ENCODE measurements around the gene ADAM22. TPM values are rescaled to one million over a fixed set of nuclear protein-coding genes. Genes with fewer than 3 reads are reported as not detected.

ADAM22 gene
- total and polyA plus RNA-seq, 2 of the 4 experiments (the other 2 are of a cell fraction) = 0.03 to 0.18 TPM

DNA sequence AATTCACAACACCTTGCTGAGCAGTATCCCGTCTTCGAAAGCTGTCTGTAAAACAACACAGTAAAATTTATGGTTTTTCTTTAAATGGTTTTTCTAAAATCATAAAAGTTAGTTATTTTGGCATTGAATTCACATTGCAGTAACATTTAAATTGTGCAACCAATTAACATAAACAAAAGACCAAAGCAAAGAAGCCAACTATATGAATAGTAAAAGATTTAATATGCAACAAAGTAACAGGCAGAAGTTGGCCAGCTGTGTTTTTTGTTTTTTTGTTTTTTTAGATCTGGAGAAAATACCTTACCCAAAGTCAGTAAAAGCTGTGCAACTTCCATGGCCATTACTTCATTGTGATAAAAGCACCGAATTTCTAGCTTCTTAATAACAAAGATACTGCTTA, 274.5 kb downstream of the ADAM22 start:
- Histone ChIP-seq H4K5ac (ENCODE audit: low read depth, low read length) (no peak overlapping the region), H2AK9ac (replicated peaks; ENCODE audit: low read depth, low read length, poor library complexity) (no peak overlapping the region), H3K4me2 (ENCODE audit: low read depth, low read length) (no peak overlapping the region), H3K4me1 (ENCODE audit: control insufficient read depth, insufficient read depth, low read length) (peaks cover 2% of the 10 kb centered on the region), H3K36me3 (ENCODE audit: control insufficient read depth, insufficient read depth, low read length) (peaks cover 40% of the 10 kb centered on the region), H3K27ac (ENCODE audit: insufficient read depth, low read length) (no peak overlapping the region), H3K56ac (ENCODE audit: extremely low read depth, insufficient read depth, low read length) (no peak overlapping the region), H2BK15ac (ENCODE audit: low read depth, low read length) (no peak overlapping the region), H3K9me3 (ENCODE audit: control insufficient read depth, insufficient read depth, low read length) (no peaks in the 10 kb centered on the region), H2BK20ac (ENCODE audit: low read depth, low read length) (no peak overlapping the region), H3K27me3 (ENCODE audit: control insufficient read depth, insufficient read depth, low read length) (no peaks in the 10 kb centered on the region), H4K20me1 (ENCODE audit: insufficient read depth, low read length) (no peaks in the 10 kb centered on the region; the same call in 1 of the 2 replicates), H3K18ac (ENCODE audit: low read depth, low read length) (no peak overlapping the region), H3K4me3 (ENCODE audit: insufficient read depth, low read depth, low read length) (no peak overlapping the region), H2BK120ac (ENCODE audit: low read depth, low read length) (no peak overlapping the region), H4K91ac (ENCODE audit: insufficient read depth, low read depth, low read length) (no peak overlapping the region), H3K14ac (replicated peaks; ENCODE audit: low read depth, low read length) (no peak overlapping the region), H4K8ac (ENCODE audit: low read depth in 2 of 2, low read length in 2 of 2) (no peak overlapping the region), H2BK5ac (ENCODE audit: low read depth, low read length, poor library complexity, severe bottlenecking) (no peak overlapping the region), H2AK5ac (ENCODE audit: low read depth, low read length) (no peak overlapping the region), H3K23ac (ENCODE audit: low read depth, low read length) (no peak overlapping the region), H2AFZ (replicated peaks; ENCODE audit: low read length, poor library complexity) (no peak overlapping the region), H3K9me1 (ENCODE audit: insufficient read depth, low read length) (no peaks in the 10 kb centered on the region; the same call in 1 of the 2 replicates), H3K79me1 (ENCODE audit: low read depth in 1 of 2, low read length in 2 of 2) (peaks cover 2 to 9% of the 10 kb centered on the region in 2 experiments; a peak in 3 of 4 replicates), H3K9ac (ENCODE audit: low read depth, low read length) (no peak overlapping the region), H3K4ac (ENCODE audit: low read depth, low read length) (no peak overlapping the region)
- TF ChIP-seq NFE2L2 (IDR thresholded peaks at IDR 0.05; ENCODE audit: low read depth, low read length) (no peak), MAFK (IDR thresholded peaks at IDR 0.05; ENCODE audit: low read depth, low read length) (no peak), RFX5 (IDR thresholded peaks at IDR 0.05; ENCODE audit: low read depth, low read length) (no peak), MAZ (IDR thresholded peaks at IDR 0.05; ENCODE audit: borderline replicate concordance, low read depth, low read length) (no peak), BHLHE40 (IDR thresholded peaks at IDR 0.05; ENCODE audit: low read depth, low read length) (no peak), RAD21 (IDR thresholded peaks at IDR 0.05; ENCODE audit: low read length) (no peak), MXI1 (IDR thresholded peaks at IDR 0.05; ENCODE audit: borderline replicate concordance, low read depth, low read length) (no peak), SMC3 (IDR thresholded peaks at IDR 0.05; ENCODE audit: low read depth, low read length) (no peak), CEBPB (IDR thresholded peaks at IDR 0.05; ENCODE audit: low read depth, low read length) (no peak), POLR2A (IDR thresholded peaks at IDR 0.05; ENCODE audit: low read depth, low read length) (no peak), FOS (IDR thresholded peaks at IDR 0.05; ENCODE audit: low read depth, low read length) (no peak), CHD1 (IDR thresholded peaks at IDR 0.05; ENCODE audit: low read depth, low read length) (no peak), RCOR1 (IDR thresholded peaks at IDR 0.05; ENCODE audit: insufficient replicate concordance, low read length) (no peak)
- TF ChIP-seq, protein P1, sequence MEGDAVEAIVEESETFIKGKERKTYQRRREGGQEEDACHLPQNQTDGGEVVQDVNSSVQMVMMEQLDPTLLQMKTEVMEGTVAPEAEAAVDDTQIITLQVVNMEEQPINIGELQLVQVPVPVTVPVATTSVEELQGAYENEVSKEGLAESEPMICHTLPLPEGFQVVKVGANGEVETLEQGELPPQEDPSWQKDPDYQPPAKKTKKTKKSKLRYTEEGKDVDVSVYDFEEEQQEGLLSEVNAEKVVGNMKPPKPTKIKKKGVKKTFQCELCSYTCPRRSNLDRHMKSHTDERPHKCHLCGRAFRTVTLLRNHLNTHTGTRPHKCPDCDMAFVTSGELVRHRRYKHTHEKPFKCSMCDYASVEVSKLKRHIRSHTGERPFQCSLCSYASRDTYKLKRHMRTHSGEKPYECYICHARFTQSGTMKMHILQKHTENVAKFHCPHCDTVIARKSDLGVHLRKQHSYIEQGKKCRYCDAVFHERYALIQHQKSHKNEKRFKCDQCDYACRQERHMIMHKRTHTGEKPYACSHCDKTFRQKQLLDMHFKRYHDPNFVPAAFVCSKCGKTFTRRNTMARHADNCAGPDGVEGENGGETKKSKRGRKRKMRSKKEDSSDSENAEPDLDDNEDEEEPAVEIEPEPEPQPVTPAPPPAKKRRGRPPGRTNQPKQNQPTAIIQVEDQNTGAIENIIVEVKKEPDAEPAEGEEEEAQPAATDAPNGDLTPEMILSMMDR (conservative IDR thresholded peaks at IDR 0.05; ENCODE audit: low read depth, low read length) = no peak
- TF ChIP-seq, protein P2, sequence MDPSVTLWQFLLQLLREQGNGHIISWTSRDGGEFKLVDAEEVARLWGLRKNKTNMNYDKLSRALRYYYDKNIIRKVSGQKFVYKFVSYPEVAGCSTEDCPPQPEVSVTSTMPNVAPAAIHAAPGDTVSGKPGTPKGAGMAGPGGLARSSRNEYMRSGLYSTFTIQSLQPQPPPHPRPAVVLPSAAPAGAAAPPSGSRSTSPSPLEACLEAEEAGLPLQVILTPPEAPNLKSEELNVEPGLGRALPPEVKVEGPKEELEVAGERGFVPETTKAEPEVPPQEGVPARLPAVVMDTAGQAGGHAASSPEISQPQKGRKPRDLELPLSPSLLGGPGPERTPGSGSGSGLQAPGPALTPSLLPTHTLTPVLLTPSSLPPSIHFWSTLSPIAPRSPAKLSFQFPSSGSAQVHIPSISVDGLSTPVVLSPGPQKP (IDR thresholded peaks at IDR 0.05; ENCODE audit: borderline replicate concordance, low read depth, low read length) = no peak
- TF ChIP-seq, protein P3, sequence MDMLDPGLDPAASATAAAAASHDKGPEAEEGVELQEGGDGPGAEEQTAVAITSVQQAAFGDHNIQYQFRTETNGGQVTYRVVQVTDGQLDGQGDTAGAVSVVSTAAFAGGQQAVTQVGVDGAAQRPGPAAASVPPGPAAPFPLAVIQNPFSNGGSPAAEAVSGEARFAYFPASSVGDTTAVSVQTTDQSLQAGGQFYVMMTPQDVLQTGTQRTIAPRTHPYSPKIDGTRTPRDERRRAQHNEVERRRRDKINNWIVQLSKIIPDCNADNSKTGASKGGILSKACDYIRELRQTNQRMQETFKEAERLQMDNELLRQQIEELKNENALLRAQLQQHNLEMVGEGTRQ (IDR thresholded peaks at IDR 0.05; ENCODE audit: low read depth, low read length) = no peak
- ATAC-seq (ENCODE audit: low read depth) (no peak), DNase-seq (no peak)
- intact Hi-C loops (cut with micrococcal nuclease) (no loop called here), in situ Hi-C loops (cut with MboI; ENCODE audit: low sequenced_read_pairs) (no loop called here), dilution Hi-C loops (cut with HindIII; ENCODE audit: low sequenced_read_pairs, unreplicated experiment) (no loop called here)
- CTCF ChIA-PET = interaction anchor here (1.3 kb wide), 1 partner anchor 9 kb away, joined by 6 read pairs; no protein-coding TSS in a partner anchor
- no CpG with 5 or more reads among the region's 3 CpGs for WGBS, 2 experiments (ENCODE audit: extremely low coverage in 2 of 2, insufficient read length in 1 of 2)
- POLR2A ChIA-PET (ENCODE audit: unreplicated experiment) = no interaction called here
- no TSS peak for BruUV-seq (replicated peaks)

Data from IMR-90 (cell line).